A673 (cell line): ENCODE measurements around the gene GGT5.

Experiments used
- EZH2 ChIP-seq: fragments of 200-600 bp; sonication (generic); IDR thresholded peaks from 2 replicates; pipeline ENCODE4 v1.6.1; 2017; ENCODE audit warnings: borderline replicate concordance, low read depth, mild to moderate bottlenecking, mixed read lengths, antibody characterized with exemption, low read length; ENCODE audit not compliant: poor library complexity, severe bottlenecking
- TF ChIP-seq, protein P1 (sequence below): fragments of 300-800, 200-600 bp; sonication (generic); conservative IDR thresholded peaks from 2 replicates; pipeline ENCODE4 v1.5.1; 2017; ENCODE audit warnings: low read depth, mild to moderate bottlenecking, antibody characterized with exemption, low read length, moderate library complexity, mixed read lengths

DNA sequence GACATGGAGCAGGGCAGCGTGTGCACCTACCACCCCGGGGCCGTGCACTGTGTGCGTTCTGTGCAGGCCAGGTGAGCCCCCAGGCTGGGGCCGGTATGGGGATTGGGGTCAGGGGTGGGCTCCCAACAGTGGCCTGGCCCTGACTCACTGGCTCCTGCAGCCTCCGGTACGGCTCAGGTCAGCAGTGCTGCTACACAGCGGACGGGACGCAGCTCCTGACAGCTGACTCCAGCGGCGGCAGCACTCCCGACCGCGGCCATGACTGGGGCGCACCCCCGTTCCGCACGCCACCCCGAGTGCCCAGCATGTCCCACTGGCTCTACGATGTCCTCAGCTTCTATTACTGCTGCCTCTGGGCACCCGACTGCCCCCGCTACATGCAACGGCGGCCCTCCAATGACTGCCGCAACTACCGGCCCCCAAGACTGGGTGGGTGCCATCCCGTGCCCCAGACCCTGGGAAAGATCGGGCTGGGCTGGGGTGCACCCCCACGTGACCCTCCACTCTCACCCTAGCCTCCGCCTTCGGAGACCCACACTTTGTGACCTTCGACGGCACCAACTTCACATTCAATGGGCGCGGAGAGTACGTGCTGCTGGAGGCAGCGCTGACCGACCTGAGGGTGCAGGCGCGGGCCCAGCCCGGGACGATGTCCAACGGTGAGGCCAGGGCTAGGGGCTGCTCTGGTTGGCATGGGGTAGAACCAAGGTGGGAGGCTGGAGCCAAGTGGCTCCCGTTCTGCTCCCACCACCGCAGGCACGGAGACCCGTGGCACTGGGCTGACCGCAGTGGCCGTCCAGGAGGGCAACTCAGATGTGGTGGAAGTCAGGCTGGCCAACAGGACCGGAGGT lies 59.2 kb downstream of the GGT5 start:
- TF ChIP-seq, protein P1, sequence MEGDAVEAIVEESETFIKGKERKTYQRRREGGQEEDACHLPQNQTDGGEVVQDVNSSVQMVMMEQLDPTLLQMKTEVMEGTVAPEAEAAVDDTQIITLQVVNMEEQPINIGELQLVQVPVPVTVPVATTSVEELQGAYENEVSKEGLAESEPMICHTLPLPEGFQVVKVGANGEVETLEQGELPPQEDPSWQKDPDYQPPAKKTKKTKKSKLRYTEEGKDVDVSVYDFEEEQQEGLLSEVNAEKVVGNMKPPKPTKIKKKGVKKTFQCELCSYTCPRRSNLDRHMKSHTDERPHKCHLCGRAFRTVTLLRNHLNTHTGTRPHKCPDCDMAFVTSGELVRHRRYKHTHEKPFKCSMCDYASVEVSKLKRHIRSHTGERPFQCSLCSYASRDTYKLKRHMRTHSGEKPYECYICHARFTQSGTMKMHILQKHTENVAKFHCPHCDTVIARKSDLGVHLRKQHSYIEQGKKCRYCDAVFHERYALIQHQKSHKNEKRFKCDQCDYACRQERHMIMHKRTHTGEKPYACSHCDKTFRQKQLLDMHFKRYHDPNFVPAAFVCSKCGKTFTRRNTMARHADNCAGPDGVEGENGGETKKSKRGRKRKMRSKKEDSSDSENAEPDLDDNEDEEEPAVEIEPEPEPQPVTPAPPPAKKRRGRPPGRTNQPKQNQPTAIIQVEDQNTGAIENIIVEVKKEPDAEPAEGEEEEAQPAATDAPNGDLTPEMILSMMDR = no peak
- no peak for TF ChIP-seq EZH2
